Frontal cortex (tissue), 4 donors: ENCODE measurements around the gene CD79A. TPM values are rescaled to one million over a fixed set of nuclear protein-coding genes. Genes with fewer than 3 reads are reported as not detected.

ENCODE experiments used
- DNase-seq, 2 donors: peaks; one replicate each; pipeline ENCODE4 v3.0.0; 2012; ENCODE audit warnings: low spot score in 2 of 2
- FAIRE-seq: peaks from 2 replicates; lab custom pipeline; 2012; peaks lifted over from hg19 to GRCh38; lab: Jason Lieb, UNC
- total RNA-seq: library from RNA; depleted of rRNA; stranded (reverse); fragments of >200 nt; gene quantifications from one replicate; pipeline ENCODE4 v1.2.3, GENCODE V29; 2014
- donor health status: control.
- donor health status: control.
- donor health status: control.

CD79A gene
- total RNA-seq, result not detected

GRCh38 chr19:41876847-41877832 lies at the start of gene CD79A:
Gene CD79A, plus strand, starts transcription at chr19:41877279. Its CDS starts 26 bp downstream, at chr19:41877305.
- FAIRE-seq (no peak), DNase-seq (no peak)

DNA sequence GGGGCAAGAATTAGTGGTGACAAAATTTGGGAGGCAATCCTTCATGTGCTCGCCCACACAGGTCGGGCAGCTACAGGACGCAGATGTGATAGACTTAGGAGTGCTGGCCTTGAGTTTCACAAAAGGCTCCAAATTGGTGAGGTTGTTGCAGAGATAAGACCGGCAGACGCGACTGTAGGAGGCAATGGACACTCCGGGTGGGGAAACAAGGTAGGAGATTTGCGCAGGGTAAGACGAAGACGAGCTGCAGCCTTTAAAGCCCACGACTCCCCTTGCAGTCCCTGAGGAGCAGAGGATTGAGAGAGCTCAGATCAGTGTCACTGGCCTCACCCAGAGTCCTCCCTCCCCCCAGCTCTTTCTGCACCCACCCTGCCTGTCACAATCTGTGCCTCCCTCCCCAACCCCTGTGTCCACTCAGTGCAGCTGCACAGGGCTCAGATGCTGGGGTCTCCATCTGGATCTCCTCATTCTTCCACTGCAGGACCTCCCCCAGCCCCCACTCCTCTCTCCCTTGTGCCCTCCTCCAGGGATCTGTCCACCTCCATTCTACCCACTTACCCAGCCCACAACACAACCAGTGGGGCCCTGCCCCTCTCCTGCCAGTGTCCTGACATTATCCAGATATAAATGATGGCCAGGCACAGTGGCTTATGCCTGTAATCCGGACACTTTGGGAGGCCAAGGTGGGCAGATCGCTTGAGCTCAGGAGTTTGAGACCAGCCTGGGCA lies 38.9 kb upstream of the CD79A start:
- FAIRE-seq (no peak), DNase-seq (no peak)

DNA sequence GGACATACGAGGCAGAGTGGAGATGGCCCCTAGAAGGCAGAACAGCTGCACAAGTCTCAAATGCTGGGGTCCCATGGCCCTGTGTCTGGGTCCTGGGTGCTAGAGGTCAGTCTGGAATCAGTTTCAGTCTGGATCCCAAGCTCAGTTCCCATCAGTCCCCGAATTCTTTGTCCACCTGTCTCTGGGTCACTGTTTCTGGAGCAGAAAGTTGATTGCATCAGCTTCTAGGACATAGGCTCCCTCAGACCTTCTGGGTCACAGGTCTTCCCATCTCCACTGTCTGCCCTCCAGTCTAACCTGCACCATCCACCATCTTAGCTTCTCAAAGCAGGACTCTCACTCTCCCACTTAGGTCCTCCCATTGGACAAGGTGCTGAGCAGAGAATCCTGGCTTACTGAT lies 37.9 kb upstream of the CD79A start:
- FAIRE-seq (no peak), DNase-seq (no peak)

GRCh38 chr19:41843371-41843770 lies 33.7 kb upstream of the CD79A start:
- no peak for DNase-seq
- no peak for FAIRE-seq

- DNase-seq (no peak), FAIRE-seq (no peak)
Observed at GRCh38 chr19:41844601-41845000, 32.5 kb upstream of the CD79A start, which contains the start of gene LYPD4. Gene LYPD4, minus strand, starts transcription at chr19:41844683. Its CDS starts 5,398 bp downstream, at chr19:41839285.

DNA sequence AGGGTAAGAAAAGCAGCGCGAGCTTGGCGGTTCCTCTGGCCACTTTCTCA lies 32.3 kb upstream of the CD79A start, which contains the start of gene DMRTC2:
Gene DMRTC2 (plus strand): TSS at position 42 of the 50 bp plus-strand sequence. CDS start 2,387 bp downstream, outside the sequence.
- DNase-seq, result no peak
- FAIRE-seq, result no peak

DNA sequence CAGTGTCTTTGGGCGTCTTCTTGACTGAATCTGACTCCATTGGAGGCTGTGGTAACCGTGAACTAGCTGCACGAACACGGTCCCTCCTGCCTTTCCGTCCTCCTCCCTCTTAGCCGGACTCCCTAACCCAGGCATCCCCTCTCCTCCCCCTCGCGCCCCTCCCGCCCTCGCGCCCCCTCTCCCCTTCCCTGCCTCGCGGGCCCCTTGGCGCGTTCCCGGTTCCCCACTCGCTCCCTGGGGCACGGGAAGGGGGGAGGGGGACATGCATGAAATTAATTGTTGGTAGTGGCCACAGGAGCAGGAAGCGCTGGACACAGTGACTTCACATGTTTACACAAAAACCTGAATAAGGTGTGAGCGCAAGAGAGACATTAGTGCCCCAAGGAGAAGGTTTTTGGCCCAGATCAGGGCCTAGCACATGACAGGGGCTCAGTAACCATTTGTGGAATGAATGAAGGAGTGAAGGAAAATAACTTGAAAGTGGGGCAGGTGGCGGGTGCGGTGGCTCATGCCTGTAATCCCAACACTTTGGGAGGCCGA lies 32.0 kb upstream of the CD79A start:
- no peak for DNase-seq
- FAIRE-seq, result no peak

DNA sequence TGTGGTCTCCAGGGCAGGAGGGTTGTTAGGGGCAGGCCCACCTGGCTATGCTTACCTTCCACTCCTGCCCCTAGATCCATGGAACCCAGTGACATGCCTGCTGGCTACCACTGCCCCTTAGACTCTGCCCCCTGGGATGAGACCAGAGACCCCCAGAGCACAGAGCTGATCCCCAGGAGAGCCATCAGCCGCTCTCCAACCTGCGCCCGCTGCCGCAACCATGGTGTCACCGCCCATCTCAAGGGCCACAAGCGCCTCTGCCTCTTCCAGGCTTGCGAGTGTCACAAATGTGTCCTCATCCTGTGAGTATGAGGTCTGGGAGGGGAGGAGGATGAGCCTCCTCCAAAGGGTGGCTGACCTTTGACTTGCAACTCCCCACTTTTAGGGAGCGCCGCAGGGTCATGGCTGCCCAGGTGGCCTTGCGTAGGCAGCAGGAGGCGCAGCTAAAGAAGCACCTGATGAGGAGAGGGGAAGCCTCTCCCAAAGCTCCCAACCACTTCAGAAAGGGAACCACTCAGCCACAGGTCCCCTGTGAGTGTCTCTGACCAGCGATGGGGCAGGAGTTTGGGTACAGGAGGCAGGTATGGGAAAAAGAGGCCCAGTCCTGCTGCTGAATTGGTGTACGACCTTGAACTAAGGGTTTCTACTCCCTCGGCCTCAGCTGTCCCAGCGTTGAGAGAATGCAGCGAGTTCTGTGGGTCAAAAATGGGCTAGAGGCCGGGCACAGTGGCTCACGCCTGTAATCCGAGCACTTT lies 29.6 kb upstream of the CD79A start:
- DNase-seq (no peak), FAIRE-seq (no peak)

GRCh38 chr19:41848666-41849065 lies 28.4 kb upstream of the CD79A start:
- FAIRE-seq (no peak), DNase-seq (no peak)

- DNase-seq (no peak), FAIRE-seq (no peak)
Observed at GRCh38 chr19:41849067-41849466, 28.0 kb upstream of the CD79A start.

GRCh38 chr19:41850381-41850780 lies 26.7 kb upstream of the CD79A start:
- FAIRE-seq, result no peak

GRCh38 chr19:41851456-41851855 lies 25.6 kb upstream of the CD79A start:
- no peak for FAIRE-seq

More at GRCh38 chr19:41850381-41850780, 26.7 kb upstream of the CD79A start:
- no peak for DNase-seq

GRCh38 chr19:41853344-41853743 lies 23.7 kb upstream of the CD79A start:
- FAIRE-seq, result no peak
- DNase-seq, result no peak

More at GRCh38 chr19:41851456-41851855, 25.6 kb upstream of the CD79A start:
- DNase-seq, result no peak

DNA sequence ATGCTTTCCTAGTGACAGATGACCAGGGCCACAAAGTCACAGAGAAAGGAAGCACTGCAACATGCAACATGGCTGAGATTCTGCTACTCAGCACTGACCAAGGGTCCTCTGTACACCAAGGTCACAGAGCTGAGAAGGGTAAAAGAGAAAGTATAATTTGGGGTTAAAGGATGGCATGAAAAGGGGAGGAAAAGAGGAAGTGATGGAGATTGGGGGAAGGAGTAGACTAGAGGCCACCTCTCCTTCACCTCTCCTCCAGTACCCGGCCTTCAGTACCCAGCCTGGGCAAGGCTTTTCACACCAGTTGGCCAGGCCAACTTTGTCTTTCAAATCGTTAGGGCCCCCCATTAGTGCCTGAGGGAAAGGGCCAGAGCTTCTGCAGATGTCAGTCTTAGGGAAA lies 23.3 kb upstream of the CD79A start:
- no peak for FAIRE-seq
- DNase-seq, result no peak

GRCh38 chr19:41859213-41859617 lies 17.9 kb upstream of the CD79A start:
- FAIRE-seq (no peak), DNase-seq (no peak)

DNA sequence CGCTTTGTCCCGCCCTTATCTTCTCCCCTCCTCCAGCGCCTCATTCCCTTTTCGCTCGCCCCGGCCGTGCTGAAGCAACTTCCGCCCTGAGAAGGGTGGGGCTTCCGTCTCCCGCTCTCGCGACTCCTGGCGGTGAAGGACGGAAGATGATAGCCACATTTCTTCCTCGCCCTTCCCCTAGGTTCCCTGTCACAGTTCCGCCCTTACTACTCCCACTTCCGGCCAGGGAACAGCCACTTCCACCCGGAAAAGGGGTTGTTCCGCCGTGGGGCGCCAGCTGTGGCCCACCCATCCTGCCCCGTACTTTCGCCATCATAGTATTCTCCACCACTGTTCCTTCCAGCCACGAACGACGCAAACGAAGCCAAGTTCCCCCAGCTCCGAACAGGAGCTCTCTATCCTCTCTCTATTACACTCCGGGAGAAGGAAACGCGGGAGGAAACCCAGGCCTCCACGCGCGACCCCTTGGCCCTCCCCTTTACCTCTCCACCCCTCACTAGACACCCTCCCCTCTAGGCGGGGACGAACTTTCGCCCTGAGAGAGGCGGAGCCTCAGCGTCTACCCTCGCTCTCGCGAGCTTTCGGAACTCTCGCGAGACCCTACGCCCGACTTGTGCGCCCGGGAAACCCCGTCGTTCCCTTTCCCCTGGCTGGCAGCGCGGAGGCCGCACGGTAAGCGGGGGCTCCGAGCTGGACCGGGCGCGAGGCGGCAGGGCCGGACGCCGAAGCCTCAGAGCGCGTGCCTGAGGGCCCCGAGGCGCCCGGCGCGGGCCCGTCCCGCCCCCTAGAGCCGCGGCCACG lies 17.3 kb upstream of the CD79A start, which contains the start of gene RPS19:
Gene RPS19 (plus strand): TSS at position 638 of the 801 bp plus-strand sequence. CDS start 520 bp downstream, outside the sequence.
- FAIRE-seq, result peak; percentile 84
- DNase-seq, result peak; percentile 99

GRCh38 chr19:41860419-41861115 lies 16.5 kb upstream of the CD79A start:
- FAIRE-seq, result no peak

GRCh38 chr19:41861116-41861768 lies 15.8 kb upstream of the CD79A start:
- no peak for DNase-seq
- no peak for FAIRE-seq

More at GRCh38 chr19:41860419-41861115, 16.5 kb upstream of the CD79A start:
- no peak for DNase-seq
